Esophagus muscularis mucosa (tissue), 4 donors: ENCODE measurements around the gene PPP1R12A. TPM values are rescaled to one million over a fixed set of nuclear protein-coding genes. Genes with fewer than 3 reads are reported as not detected.
"Not testable (repeated sequence)": the region's sequence is repeated elsewhere in the genome, so short reads cannot be mapped to it uniquely, and the experiment has no call there.

Source experiments
- DNase-seq: peaks from one replicate; pipeline ENCODE4 v3.0.0-alpha.2; 2017; ENCODE audit errors: extremely low spot score
- H3K27ac ChIP-seq, 4 donors: fragments of 200-600 bp; sonication (generic); replicated peaks in 1 of 4; 1 replicate in 3 of 4; 2 replicates in 1 of 4; pipeline ENCODE4 v1.5.1; 2016 to 2019; ENCODE audit warnings: mild to moderate bottlenecking in 1 of 4
- H3K27me3 ChIP-seq, 4 donors: fragments of 200-600 bp; sonication (generic); one replicate each; pipeline versions ENCODE4 v1.5.1 to v1.6.0; 2016 to 2019
- H3K36me3 ChIP-seq, 4 donors: fragments of 200-600 bp; sonication (generic); one replicate each; pipeline ENCODE4 v1.5.1; 2016 to 2019
- H3K4me1 ChIP-seq, 4 donors: fragments of 200-600 bp; sonication (generic); one replicate each; pipeline ENCODE4 v1.5.1; 2016 to 2019
- H3K4me3 ChIP-seq, 4 donors: fragments of 200-600 bp; sonication (generic); 1 replicate in 2 of 4; 2 replicates in 2 of 4; pipeline ENCODE4 v1.5.1; 2016 to 2019; ENCODE audit warnings: mild to moderate bottlenecking in 4 of 4, moderate library complexity in 1 of 4
- H3K9me3 ChIP-seq, 4 donors: fragments of 200-600 bp; sonication (generic); 1 replicate in 3 of 4; 2 replicates in 1 of 4; pipeline ENCODE4 v1.5.1; 2016 to 2019
- EP300 ChIP-seq: sonication (generic); formaldehyde crosslinking; IDR thresholded peaks from one replicate; pipeline ENCODE4 v1.6.1; 2017; ENCODE audit warnings: antibody characterized with exemption
- POLR2A ChIP-seq: fragments of 450-650 bp; IDR thresholded peaks from one replicate; pipeline ENCODE4 v1.6.1; 2017; ENCODE audit warnings: antibody characterized with exemption, moderate library complexity, mild to moderate bottlenecking, low read depth
- POLR2AphosphoS5 ChIP-seq, 2 donors: sonication (generic); formaldehyde crosslinking; IDR thresholded peaks; one replicate each; pipeline ENCODE4 v1.6.1; 2017; ENCODE audit warnings: antibody characterized with exemption in 2 of 2
- WGBS: methylation state at CpG from one replicate; pipeline ENCODE4 v1.1.5; 2018; 5-methylcytosine and 5-hydroxymethylcytosine counted together
- intact Hi-C: fragments of 100-400 bp; cut with DNase I; formaldehyde crosslinking; loops from one replicate; pipeline ENCODE4 v1.15.1; 2023
- total RNA-seq, 4 donors: library from RNA; depleted of rRNA; stranded (reverse); fragments of >200 nt; gene quantifications; one replicate each; pipeline versions ENCODE4 v1.1.0 to v1.2.1, GENCODE V29; 2016
- TF ChIP-seq, protein P1 (sequence below), 3 experiments: fragments of 200-600 bp in 2 of 3; fragments of 450-650 bp in 1 of 3; sonication (generic) in 2 of 3; IDR thresholded peaks; one replicate each; pipeline ENCODE4 v1.5.1; 2017 to 2019; ENCODE audit warnings: antibody characterized with exemption in 3 of 3, mild to moderate bottlenecking in 2 of 3, moderate library complexity in 1 of 3

The PPP1R12A gene
- total RNA-seq, 4 donors from 2014 or later: 441 to 691 (median 542) TPM

DNA sequence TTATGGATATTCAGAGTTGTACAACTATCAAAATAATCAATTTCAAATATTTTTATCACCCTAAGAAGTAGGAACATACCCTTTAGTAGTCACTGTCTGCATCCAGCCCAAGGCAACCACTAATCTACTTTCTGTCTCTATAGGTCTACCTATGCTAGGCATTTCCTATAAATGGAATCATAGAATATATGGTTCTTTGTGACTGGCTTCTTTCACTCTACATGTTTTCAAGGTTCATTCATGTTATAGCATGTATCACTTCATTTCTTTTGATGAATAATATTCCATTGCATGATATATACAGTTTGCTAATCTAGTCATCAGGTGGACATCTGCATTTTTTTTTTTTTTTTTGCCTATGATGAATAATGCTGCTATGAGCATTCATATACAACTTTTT lies 112.4 kb downstream of the PPP1R12A start:
- Histone ChIP-seq H3K4me1 (peaks cover 7 to 78% (median 73%) of the 10 kb centered on the region in 4 donors), H3K27ac (no peak overlapping the region), H3K27me3 (no peaks in the 10 kb centered on the region), H3K4me3 (no peak overlapping the region), H3K36me3 (peaks cover 3 to 29% (median 15%) of the 10 kb centered on the region in 4 donors), H3K9me3 (no peaks in the 10 kb centered on the region)
- intact Hi-C loops: no loop called here
- no peak for DNase-seq
- no peak for TF ChIP-seq EP300
- TF ChIP-seq POLR2AphosphoS5 (IDR thresholded peaks at IDR 0.05): no peak

DNA sequence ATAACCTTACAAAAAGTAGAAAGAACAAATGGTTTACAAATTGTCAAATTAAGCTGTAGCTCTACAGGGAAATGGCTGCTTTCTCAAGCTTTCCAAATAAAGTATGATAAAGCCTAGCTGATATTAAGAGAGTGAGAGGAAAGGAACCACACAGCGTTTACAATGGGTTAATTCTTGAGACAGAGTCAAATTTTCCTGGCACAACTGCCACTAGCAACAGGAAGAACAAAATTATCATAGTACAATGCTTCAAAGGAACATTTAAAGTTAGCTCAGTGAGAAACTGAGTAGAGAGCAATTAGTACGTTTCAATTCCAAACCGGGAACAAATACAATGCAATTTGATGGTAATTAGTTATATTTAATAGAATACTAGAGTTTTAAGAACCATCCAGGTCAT lies 116.0 kb downstream of the PPP1R12A start:
- Histone ChIP-seq H3K27me3 (no peaks in the 10 kb centered on the region), H3K9me3 (no peaks in the 10 kb centered on the region), H3K27ac (peak overlapping the region; percentile 25 to 54 (median 51)), H3K4me3 (peak overlapping the region in 1 of 4 donors; percentile 1), H3K36me3 (peaks cover 4 to 39% (median 15%) of the 10 kb centered on the region in 4 donors), H3K4me1 (peaks cover 7 to 68% (median 66%) of the 10 kb centered on the region in 4 donors)
- DNase-seq: no peak
- 26% methylated on average over 3 of the region's 3 CpGs for WGBS
- TF ChIP-seq POLR2AphosphoS5 (IDR thresholded peaks at IDR 0.05): peak in 1 of 2 donors; percentile 47
- TF ChIP-seq, protein P1, sequence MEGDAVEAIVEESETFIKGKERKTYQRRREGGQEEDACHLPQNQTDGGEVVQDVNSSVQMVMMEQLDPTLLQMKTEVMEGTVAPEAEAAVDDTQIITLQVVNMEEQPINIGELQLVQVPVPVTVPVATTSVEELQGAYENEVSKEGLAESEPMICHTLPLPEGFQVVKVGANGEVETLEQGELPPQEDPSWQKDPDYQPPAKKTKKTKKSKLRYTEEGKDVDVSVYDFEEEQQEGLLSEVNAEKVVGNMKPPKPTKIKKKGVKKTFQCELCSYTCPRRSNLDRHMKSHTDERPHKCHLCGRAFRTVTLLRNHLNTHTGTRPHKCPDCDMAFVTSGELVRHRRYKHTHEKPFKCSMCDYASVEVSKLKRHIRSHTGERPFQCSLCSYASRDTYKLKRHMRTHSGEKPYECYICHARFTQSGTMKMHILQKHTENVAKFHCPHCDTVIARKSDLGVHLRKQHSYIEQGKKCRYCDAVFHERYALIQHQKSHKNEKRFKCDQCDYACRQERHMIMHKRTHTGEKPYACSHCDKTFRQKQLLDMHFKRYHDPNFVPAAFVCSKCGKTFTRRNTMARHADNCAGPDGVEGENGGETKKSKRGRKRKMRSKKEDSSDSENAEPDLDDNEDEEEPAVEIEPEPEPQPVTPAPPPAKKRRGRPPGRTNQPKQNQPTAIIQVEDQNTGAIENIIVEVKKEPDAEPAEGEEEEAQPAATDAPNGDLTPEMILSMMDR (IDR thresholded peaks at IDR 0.05): no peak
- intact Hi-C loops: loop anchor here (10.0 kb wide), 1 partner anchor 116 kb away; the partner anchor contains the start of gene PPP1R12A

DNA sequence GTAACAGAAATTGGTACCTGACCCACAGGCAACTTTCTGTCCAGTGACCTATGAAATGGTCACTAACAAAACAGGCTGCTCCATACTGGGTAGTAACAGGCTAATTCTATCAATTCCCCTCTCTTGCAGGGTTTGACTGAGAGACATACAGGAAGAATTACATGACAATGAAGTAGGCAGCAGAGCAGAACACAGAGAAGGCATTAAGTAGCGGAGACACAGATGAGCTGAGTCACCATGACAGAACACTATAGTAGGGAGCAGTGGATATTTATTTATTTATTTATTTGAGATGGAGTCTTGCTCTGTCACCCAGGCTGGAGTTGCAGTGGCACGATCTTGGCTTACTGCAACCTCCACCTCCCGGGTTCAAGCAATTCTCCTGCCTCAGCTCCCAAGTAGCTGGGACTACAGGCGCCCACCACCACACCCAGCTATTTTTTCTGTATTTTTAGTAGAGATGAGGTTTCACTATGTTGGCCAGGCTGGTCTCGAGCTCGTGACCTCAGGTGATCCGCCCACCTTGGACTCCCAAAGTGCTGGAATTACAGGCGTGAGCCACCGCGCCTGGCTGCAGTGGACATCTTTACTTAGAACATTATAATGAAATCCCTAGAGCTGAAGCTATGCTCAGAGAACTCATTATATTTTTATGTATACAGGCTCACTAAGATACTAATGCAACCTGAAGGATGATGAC lies 150.4 kb downstream of the PPP1R12A start:
- Histone ChIP-seq H3K4me1 (peaks cover 9 to 65% (median 37%) of the 10 kb centered on the region in 4 donors), H3K27ac (peak overlapping the region; percentile 3 to 29 (median 27)), H3K36me3 (peaks cover 38 to 80% (median 52%) of the 10 kb centered on the region in 4 donors)
- H3K9me3 ChIP-seq, H3K27me3 ChIP-seq, intact Hi-C loops, DNase-seq, H3K4me3 ChIP-seq: not testable (repeated sequence)
- 95% methylated on average over 10 of the region's 10 CpGs for WGBS

DNA sequence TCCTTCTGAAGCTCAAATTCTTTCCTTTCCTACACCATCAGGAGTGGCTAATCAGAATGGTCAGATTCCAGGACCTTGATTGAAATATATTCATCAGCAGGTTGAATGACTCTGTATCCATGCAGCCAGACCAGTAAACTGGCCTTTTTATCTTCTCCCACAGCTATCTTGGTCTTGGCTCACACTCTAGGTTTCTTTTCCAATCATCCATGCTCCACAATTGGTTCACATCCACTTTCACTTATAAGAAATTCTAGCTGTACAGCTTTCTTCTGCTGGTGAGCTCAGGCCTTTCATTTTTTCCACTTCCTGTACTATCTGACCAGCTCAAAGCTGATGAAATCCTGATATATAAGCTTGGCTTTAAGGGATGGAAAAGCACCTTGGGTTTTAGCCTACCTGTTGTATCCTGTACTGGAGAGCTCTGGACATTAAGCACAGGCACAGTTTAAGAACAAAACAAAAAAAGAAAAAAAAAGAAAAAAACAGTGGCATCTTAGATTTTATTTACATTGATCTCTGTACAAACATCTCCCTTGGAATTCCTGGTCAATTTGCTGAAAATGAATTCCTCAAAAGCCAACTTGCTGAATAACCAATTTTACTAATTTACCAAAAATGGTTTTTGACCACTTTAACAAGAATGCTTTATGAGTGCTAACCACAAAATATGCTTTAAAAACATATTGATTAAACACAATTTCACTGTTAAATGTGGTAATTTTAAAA lies 152.6 kb downstream of the PPP1R12A start:
- Histone ChIP-seq H3K27ac (peak overlapping the region in 3 of 4 donors; percentile 16 to 57 (median 24)), H3K4me1 (peaks cover 9 to 52% (median 38%) of the 10 kb centered on the region in 4 donors), H3K9me3 (no peaks in the 10 kb centered on the region), H3K36me3 (peaks cover 23 to 80% (median 37%) of the 10 kb centered on the region in 4 donors), H3K27me3 (no peaks in the 10 kb centered on the region), H3K4me3 (no peak overlapping the region)
- TF ChIP-seq EP300: no peak
- no peak for TF ChIP-seq POLR2A
- TF ChIP-seq, protein P1 (IDR thresholded peaks at IDR 0.05): no peak
- no peak for TF ChIP-seq POLR2AphosphoS5 (IDR thresholded peaks at IDR 0.05)
- DNase-seq: no peak
- intact Hi-C loops: no loop called here

DNA sequence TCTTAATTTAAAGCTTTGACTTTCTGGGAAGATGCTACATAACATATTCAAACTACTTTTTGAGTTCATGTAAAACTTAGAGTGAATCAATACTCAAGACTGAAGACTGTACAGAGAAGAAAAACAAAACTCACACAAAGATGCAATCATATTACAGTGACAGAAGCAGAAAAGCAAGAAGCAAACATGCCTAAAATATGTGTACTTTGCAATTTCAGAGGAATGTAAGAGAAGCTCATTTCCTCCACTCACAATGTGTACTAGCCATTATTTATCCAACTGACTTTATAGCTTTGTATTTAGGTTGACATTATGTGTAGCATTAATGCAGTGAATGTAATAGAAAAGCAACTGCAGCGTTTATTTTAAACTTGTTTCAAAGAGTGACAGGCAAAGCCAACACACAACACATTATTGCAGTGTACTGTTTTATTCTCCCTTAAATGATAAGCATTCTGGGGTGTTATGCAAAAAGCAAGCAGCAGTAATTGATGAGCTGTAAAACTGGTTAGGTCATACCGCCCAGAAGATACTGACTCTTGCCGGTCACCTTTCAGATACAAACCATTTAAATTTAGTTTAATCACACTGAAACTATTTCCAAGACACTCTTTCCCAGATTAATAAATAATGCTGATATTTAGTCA lies 156.0 kb downstream of the PPP1R12A start:
- Histone ChIP-seq H3K4me3 (no peak overlapping the region), H3K9me3 (no peaks in the 10 kb centered on the region), H3K4me1 (peaks cover 9 to 58% (median 36%) of the 10 kb centered on the region in 4 donors), H3K27ac (no peak overlapping the region), H3K27me3 (no peaks in the 10 kb centered on the region), H3K36me3 (peaks cover 6 to 66% (median 12%) of the 10 kb centered on the region in 4 donors)
- intact Hi-C loops: loop anchor here (10.0 kb wide), 1 partner anchor 156 kb away; the partner anchor contains the start of gene PPP1R12A
- WGBS: 58% methylated on average over 3 of the region's 3 CpGs
- TF ChIP-seq, protein P1 (IDR thresholded peaks at IDR 0.05): no peak
- TF ChIP-seq POLR2AphosphoS5 (IDR thresholded peaks at IDR 0.05): no peak
- TF ChIP-seq EP300: no peak
- TF ChIP-seq POLR2A: no peak
- no peak for DNase-seq
